ENCODE measurements around the gene COX6A1. TPM values are rescaled to one million over a fixed set of nuclear protein-coding genes. Genes with fewer than 3 reads are reported as not detected.

Gene COX6A1
- total RNA-seq, 1 experiment from 2014 or later: 2,042 TPM

GRCh38 chr12:120453060-120453750 is 15.3 kb downstream of the COX6A1 start:
- Histone ChIP-seq H3K4me2 (ENCODE audit: low read length) (no peak overlapping the region), H3K4me3 (ENCODE audit: low read length) (no peak overlapping the region), H3K9me3 (ENCODE audit: low read length) (no peaks in the 10 kb centered on the region), H3K79me2 (ENCODE audit: low read length) (peaks cover 31% of the 10 kb centered on the region), H3K27me3 (ENCODE audit: low read length) (no peaks in the 10 kb centered on the region), H3K27ac (ENCODE audit: low read length) (no peak overlapping the region), H3F3A (ENCODE audit: low read length, unreplicated experiment) (peaks cover 4% of the 10 kb centered on the region), H3K9ac (ENCODE audit: low read length) (no peak overlapping the region), H2AFZ (ENCODE audit: low read length) (no peak overlapping the region), H3K4me1 (ENCODE audit: insufficient read depth, low read length) (no peaks in the 10 kb centered on the region), H3K36me3 (ENCODE audit: low read depth, low read length) (peaks cover 49% of the 10 kb centered on the region), H3K9me2 (replicated peaks; ENCODE audit: low read length) (no peaks in the 10 kb centered on the region), H4K20me1 (ENCODE audit: low read length) (peaks cover 19% of the 10 kb centered on the region)
- DNase-seq: no peak
- no peak for ATAC-seq
- ChIA-PET CTCF (interaction anchor here (0.6 kb wide), 1 partner anchor 84 kb away, joined by 3 read pairs; no protein-coding TSS in a partner anchor), POLR2A (ENCODE audit: unreplicated experiment) (no interaction called here)
- TF ChIP-seq, protein P1, sequence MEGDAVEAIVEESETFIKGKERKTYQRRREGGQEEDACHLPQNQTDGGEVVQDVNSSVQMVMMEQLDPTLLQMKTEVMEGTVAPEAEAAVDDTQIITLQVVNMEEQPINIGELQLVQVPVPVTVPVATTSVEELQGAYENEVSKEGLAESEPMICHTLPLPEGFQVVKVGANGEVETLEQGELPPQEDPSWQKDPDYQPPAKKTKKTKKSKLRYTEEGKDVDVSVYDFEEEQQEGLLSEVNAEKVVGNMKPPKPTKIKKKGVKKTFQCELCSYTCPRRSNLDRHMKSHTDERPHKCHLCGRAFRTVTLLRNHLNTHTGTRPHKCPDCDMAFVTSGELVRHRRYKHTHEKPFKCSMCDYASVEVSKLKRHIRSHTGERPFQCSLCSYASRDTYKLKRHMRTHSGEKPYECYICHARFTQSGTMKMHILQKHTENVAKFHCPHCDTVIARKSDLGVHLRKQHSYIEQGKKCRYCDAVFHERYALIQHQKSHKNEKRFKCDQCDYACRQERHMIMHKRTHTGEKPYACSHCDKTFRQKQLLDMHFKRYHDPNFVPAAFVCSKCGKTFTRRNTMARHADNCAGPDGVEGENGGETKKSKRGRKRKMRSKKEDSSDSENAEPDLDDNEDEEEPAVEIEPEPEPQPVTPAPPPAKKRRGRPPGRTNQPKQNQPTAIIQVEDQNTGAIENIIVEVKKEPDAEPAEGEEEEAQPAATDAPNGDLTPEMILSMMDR (conservative IDR thresholded peaks at IDR 0.05; ENCODE audit: low read depth, low read length): no peak
- no peak for TF ChIP-seq EZH2 (IDR thresholded peaks at IDR 0.05; ENCODE audit: low read length, unreplicated experiment)
- no peak for TF ChIP-seq EZH2phosphoT487 (IDR thresholded peaks at IDR 0.05; ENCODE audit: borderline replicate concordance, low read length)
- intact Hi-C loops (cut with micrococcal nuclease): no loop called here
- BruUV-seq (replicated peaks): no TSS peak

DNA sequence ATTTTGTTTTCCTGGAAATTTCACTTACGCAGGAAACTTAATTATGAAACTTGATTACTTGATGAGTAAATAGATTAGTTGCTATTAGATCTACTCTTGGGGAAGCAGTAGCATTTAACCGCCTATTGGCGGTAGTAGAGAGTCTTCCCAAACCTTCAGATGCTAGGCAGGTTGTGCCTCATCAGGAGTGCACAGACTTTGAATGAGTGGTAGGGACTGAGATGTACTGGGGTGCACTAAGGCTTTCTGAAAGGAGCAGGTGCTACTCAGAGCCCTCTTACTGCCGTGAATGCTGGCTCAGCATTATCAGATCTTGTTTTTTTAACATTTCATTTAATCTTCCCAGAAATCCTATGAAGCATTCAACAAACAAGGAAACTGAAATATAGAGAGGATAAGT is 16.1 kb downstream of the COX6A1 start:
- CTCF ChIA-PET: no interaction called here

More for the DNA sequence above, 16.1 kb downstream of the COX6A1 start:
- no peak overlapping the region for H3K9ac ChIP-seq (ENCODE audit: low read length)
- no peak overlapping the region for H2AFZ ChIP-seq (ENCODE audit: low read length)
- H3K9me2 ChIP-seq (replicated peaks; ENCODE audit: low read length): no peaks in the 10 kb centered on the region
- H3K4me3 ChIP-seq (ENCODE audit: low read length): no peak overlapping the region
- intact Hi-C loops (cut with micrococcal nuclease): no loop called here
- no peaks in the 10 kb centered on the region for H3K9me3 ChIP-seq (ENCODE audit: low read length)
- no TSS peak for BruUV-seq (replicated peaks)
- peaks cover 19% of the 10 kb centered on the region for H4K20me1 ChIP-seq (ENCODE audit: low read length)
- H3K27ac ChIP-seq (ENCODE audit: low read length): no peak overlapping the region
- DNase-seq (peak; percentile 65), ATAC-seq (peak; percentile 74)
- H3K79me2 ChIP-seq (ENCODE audit: low read length): peaks cover 25% of the 10 kb centered on the region
- H3K36me3 ChIP-seq (ENCODE audit: low read depth, low read length): peaks cover 55% of the 10 kb centered on the region
- no peak overlapping the region for H3K4me2 ChIP-seq (ENCODE audit: low read length)
- POLR2A ChIA-PET (ENCODE audit: unreplicated experiment): no interaction called here
- peaks cover 4% of the 10 kb centered on the region for H3F3A ChIP-seq (ENCODE audit: low read length, unreplicated experiment)
- no peaks in the 10 kb centered on the region for H3K27me3 ChIP-seq (ENCODE audit: low read length)
- TF ChIP-seq EZH2 (IDR thresholded peaks at IDR 0.05; ENCODE audit: low read length, unreplicated experiment) (no peak), EZH2phosphoT487 (IDR thresholded peaks at IDR 0.05; ENCODE audit: borderline replicate concordance, low read length) (no peak)
- TF ChIP-seq, protein P1 (conservative IDR thresholded peaks at IDR 0.05; ENCODE audit: low read depth, low read length): peak; percentile 90
- H3K4me1 ChIP-seq (ENCODE audit: insufficient read depth, low read length): no peaks in the 10 kb centered on the region

Data from PC-3 (cell line).